Fibroblast of skin of right biceps (primary cell): ENCODE measurements around the gene CLTCL1.
"Not testable (repeated sequence)": the region's sequence is repeated elsewhere in the genome, so short reads cannot be mapped to it uniquely, and the experiment has no call there.

Source experiments
- DNase-seq: peaks from one replicate; pipeline ENCODE4 v3.0.0-alpha.2; 2013

Gene CLTCL1

DNA sequence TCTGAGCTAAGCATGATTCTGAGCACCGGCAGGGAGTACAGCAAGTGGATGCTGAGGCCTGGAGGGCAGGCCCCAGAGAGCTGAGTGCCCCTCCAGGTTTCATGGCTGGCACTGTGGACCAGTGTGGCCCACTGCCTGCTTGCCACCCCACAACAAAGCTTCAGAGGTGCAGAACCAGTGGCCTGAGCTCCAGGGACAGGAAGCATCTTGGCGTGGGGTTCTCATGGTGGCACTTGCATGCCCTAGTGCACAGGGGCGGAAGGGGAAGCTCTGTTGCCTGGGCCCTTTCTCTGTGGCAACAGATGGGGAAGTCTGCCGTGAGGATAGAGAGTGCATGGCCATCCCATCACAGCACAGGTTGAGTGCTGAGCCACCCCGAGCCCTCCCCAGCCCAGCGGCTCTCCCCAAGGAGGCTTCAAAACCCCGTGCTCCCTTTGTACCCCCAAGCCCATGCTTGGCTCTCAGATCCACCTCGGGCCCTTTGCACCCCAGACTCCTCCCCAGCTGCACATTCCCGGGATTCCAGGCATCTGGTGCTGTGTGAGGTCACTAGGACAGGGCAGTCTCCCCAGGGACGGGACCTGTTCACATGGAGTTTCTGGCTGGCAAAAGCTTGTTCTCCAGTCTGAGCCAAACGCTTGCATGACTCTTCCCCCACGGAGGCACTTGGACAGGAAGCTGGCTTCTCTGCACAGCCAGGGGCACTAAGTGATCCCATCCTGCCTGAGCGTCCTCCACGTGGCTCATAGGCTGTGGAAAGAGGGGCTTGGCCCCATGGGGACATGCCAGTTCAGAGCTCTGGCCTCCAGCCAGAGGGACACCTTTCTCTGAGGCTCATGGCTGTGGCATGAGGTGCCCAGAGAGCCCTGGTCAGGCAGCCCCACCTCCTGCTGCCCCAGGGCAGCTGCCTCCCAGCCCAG lies 117.2 kb downstream of the CLTCL1 start:
- DNase-seq: peak; percentile 68

DNA sequence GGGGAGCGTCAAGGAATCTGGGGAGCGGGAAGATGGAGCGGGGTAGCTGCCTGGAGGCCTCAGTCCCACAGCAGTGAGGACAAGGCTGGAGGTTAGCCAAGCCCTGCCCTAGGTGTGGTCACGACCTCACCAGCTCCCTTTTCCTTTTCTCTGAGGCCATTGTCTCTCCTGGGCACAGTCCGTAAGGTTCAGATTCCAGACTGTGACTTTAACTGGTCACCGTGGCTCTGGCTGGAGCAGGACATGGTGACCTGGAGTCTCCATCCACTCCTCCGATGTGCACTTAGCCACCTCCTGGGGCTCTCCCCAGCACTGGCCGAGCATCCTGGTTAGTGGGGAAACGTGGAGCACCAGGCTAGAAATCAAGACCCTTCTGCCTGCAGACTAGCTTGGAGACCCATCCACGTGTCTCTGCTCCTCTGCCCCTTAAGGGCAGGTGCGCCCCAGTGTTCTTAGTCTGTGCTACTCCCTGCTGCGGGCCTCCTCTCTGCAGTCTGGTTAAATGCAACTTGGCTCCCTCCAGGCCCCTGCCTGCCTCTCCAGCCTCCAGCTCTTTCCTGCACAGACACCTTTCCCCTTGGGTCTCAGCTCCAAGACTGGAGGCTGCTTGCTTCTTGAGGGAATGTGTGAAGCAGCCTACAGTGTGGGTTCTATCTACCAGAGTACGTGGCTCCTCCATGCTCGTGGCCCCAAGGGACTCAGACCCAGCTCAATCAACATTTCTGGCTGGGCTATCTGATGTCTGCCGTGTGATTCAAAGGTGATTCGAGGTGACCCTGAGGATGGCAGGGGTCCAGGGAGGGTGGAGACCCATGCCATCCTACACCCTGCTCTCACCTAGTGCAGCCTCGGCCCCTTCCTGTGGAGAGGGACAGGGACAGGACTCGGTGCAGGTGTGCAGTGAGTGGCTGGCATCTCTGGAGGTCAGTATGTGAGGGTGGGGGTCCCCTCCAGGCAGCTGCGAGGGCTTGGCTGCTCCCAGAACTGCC lies 118.2 kb downstream of the CLTCL1 start:
- no peak for DNase-seq

DNA sequence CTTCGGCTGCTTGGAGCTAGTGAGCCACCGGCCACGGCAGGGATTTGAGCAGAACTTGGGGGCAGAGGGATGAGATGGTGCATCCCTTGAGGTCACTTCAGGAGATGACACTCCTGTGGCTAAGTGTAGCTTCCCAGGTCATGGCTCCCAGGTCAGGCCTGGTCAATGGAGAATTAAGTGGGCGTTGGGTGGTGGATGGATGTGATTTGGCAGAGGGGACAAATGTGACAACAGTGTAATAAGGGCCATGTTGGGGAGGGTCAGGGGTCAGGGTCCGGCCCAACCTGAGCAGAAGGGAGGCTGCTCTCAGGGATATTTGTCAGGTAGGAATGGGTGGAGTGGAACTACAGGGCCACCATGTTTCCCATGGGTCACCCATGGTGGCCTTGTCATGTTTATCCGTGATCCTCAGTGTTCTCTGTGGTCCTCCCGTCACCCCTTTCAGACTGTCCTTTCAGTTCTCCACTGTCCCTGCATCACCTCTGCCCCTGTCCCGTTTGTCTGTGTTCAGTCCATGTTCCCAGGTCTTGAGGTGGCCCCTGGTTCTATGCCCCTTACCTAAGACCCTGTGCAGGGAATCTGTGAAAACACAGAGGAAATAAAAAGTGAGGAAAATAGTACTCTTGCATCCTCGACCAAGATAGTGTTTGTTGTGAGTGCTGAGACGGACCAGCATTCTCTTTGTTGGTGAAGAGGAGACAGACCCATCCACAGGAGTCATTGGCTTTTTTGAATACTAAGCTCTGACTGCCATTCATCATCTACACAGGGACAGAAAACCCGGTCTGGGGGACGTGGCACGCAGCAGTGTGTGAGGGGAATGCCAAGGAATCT lies 119.1 kb downstream of the CLTCL1 start:
- DNase-seq: no peak

DNA sequence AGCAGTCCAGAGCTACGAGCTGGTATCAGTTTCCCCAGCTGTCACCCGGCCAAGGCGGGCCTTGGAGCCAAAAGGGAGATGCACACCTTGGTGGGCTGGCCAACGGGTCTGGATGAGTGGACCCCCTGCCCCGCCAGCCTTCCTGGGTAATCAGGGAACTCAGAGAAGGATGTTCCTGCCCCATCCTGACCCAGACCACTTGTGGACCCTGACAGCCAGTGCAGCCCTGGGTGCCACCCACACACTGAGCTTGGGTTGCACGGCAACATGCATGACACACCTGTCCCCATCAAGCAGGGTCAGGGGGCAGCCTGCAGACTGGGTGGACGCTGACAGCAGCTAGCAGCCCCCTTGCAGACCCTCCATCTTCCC lies 121.6 kb downstream of the CLTCL1 start:
- DNase-seq: no peak

DNA sequence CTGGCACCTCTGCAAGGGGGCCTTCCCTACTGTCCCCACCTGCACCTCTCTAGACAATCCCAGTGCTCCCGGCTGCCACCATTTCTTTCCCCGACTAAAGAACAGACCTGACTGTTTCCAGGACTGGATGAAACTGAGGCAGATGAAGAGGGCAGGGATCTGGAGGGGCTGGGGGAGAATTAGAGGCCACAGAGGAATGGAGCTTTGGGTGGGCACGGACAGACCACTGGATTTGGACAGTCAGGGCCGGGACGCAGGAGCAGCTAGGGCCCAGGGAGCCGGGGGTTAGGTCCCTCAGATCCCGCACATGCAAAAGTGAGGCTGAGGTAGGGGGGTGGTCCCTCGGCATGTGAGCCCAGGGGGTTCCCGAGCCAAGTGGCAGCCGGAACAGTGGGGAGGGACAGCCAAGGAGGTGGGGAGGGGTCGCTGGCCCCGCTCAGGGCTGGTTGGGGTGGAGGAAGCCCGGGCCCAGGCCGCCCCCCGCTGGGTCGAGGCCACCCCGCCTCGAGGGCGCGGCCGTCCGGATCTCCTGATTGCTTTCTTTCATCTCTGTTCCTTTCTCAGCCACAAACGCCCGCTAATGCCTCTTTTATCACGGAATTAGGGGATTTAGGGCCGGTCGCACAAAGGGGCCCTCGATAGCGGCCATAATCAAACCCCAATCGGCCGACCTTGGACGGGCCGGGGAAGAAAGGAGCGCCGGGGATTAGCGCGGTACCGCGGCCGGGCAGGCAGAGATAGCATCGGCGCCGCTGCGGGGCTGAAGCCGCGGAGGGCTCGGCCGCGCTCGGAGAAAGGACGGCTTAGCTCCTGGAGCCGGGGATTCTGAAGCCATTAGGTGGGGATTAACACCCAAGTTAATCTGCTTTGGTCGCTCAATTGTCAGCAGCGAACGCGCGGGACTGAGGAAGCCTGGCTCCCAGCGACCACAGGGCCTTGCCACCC lies 122.2 kb downstream of the CLTCL1 start:
- no peak for DNase-seq

DNA sequence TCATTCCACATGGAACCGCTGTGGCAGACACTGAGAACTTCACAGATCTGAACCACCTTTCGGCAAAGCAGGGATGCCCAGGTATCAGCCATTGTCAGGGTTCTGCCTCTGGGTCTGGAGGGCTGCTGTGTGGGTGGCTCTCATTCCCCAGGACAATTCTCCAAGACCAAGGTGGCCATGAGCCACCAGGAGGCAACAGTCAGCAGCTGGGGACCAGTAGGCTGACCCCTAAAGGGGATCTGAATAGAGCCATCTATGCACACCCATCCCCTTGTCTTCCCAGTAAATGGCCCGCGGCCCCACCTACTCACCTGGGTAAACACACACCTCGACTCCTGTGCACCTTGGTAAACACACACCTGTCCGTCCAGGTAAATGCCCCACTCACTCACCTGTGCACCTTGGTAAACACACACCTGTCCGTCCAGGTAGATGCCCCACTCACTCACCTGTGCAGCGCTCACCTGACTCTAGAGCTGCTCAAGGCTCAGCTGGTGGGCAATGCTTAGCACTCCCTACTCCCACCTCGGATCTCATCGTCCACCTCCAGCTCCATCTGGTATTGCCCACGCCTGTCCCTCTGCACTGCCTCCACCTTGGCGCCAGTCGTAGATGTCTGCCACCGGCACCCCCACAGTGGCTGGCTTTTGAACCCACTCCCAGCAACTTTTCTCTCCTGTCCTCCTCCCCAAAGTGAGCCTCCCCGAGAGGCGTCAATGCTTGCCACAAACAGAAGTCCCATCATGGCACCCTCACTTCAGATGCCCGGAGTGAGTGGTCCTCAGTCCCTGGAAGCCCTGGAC lies 123.2 kb downstream of the CLTCL1 start:
- no peak for DNase-seq

DNA sequence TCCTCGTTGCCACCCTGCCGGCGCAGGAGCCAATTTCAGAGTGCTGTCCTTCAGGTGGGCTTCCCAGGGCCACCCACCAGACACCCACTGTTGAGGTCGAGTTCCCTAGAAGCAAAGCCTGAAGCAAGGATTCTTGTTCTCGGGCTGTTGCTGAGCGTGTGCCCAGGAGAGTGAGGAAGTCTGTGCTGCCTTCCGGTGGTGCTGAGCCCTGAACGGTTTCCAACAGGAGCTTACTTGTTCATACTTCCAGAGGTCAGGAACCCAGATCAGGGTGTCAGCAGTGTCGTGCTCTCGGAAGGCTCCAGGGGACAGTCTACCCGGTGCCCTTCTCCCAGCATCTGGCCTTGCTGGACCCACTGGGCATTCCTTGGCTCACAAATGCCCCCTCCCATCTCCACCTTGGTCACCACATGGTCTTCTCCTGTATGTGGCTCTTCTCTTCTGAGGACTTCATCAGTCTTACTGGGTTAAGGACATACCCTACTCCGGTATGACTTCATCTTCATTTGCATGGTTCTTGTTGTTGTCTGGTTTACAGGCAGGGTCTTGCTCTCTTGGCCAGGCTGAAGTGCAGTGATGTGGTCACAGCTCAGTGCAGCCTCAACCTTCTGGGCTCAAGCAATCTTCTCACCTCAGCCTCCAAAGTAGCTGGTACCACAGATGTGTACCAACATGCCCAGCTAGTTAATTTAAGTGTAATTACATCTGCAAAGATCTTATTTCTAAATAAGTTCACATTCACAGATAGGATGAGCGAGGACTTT lies 124.2 kb downstream of the CLTCL1 start:
- DNase-seq: no peak

DNA sequence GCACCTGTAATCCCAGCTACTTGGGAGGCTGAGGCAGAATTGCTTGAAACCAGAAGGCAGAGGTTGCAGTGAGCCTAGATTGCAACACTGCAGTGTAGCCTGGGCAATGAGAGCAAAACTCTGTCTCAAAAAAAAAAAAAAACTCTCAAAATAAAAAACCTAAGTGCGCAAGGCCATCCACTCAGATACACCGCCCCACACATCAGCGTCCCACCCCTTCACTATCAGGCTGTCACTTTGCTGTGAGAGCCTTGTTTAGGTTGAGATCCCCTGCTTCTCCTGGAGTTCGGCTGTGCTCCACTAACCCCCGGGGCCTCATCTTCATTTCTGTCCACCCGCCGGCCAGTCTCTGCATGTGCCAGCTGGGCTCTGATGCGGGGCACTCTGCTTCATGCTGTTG lies 125.1 kb downstream of the CLTCL1 start:
- DNase-seq: no peak

DNA sequence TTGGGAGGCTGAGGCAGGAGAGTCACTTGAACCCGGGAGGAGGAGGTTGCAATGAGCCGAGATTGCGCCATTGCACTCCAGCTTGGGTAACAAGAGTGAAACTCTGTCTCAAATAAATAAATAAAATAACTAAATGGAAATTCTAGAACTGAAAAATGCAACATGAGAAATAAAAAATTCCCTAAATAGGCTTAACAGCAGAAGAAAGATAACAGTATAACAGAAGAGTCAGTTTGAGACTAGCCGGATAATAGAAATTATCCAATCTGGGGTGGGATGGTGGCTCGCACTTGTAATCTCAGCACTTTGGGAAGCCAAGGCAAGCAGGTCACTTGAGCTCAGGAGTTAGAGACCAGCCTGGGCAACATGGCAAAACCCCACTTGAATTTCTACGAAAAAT lies 127.1 kb downstream of the CLTCL1 start:
- no peak for DNase-seq

DNA sequence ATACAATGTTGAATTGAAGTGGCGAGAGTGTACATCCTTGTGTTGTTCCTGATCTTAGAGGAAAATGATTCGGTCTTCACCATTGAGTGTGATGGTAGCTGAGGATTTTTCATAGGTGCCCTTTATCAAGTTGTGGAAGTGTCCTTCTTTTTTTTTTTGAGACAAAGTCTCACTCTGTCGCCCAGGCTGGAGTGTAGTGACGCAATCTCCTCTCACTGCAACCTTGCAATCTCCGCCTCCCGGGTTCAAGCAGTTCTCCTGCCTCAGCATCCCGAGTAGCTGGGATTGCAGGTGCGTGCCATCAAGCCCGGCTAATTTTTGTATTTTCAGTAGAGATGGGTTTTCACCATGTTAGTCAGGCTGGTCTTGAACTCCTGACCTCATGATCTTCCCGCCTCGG lies 132.9 kb downstream of the CLTCL1 start:
- DNase-seq: not testable (repeated sequence)

DNA sequence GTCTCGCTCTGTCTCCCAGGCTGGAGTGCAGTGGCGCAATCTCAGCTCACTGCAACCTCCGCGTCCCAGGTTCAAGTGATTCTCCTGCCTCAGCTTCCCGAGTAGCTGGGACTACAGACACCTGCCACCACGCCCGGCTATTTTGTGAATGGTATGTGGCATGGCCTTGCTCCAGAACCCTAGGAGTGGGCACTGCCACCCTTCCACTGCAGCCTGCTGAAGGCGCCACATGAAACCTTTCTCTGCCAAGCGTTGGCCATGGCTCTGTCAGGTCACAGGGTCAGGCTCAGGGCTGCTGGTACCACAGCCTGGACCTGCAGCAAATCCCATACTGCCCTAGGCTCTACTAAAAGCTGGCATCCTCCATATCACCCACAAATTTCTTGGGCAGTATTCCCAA lies 135.4 kb downstream of the CLTCL1 start:
- DNase-seq: not testable (repeated sequence)

DNA sequence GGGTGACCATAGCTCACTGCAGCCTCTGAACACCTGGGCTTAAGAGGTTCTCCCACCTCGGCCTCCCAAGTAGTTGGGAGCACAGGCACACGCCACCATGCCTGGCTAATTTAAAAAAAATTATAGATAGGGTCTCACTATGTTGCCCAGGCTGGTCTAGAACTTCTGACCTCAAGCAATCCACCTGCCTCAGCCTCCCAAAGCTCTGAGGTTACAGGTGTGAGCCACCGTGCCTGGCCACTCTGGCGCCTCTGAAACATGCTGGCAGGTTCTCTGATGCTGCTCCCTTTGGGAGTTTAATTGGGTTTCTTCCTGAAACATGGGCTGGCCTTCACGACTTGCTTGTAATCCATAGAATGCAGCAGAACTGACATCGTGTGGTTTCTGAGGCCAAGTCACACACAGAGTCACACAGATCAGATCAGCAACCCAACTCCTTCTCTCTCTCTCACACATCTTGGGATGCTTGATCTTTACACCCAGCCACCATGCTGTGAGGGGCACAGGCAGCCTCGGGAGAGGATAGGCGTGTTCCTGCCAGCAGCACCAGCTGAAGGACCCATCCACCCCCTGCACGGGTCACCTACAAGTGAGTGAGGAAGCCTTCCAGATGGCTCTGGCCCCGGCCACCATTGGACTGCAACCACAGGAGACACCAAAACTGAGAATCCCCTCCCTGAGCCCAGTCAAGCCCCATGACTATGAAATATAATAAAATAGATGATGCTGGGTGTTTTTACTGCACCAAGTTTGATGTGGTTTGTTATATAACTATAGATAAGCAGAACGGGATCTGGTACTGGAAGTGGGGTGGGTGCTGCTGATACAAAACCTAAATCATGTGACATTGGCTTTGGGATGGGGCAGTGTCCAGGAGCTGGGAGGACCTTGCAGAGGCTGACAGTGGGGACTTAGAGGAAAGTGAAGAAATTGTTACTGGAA lies 138.3 kb downstream of the CLTCL1 start:
- no peak for DNase-seq

DNA sequence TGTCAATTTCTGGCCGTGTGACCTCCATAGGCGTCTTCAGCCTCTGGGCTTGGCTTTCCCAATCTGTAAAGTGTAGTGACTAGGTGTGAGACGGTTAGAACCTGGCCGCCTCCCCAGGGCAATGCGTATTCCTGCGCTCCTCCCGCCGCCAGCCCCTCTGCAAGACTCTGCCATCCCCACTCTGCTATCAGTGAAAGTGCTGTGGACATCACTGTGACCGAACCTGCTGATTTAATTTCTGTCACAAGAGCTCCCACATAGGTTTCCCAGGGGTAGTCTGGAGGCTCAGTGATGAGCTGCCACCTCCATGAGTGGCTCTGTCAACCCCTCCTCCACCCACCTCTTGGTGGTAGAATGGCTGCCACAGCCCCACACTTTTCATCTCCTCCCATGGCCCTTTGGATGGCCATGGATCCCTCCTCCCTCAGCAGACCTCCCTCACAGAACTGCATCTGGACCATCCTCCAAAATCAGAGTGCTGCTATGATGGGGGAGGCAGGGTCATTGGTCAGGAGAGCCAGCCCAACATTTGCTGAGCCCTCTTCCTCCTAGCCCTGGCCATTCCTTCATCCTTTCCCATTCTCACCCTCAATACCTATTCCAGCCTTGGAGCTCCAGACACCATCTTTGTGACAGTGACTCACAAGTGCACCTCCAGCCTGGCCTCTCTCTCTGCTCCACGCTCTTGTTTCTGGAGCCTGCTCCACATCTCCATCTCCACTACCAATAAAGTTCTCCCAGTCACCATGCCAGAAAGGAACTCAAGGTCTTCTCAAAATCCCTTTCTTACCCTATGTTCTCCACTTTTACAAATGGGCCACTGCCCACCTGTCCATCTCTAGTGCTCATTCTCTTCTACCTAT lies 140.0 kb downstream of the CLTCL1 start:
- no peak for DNase-seq

DNA sequence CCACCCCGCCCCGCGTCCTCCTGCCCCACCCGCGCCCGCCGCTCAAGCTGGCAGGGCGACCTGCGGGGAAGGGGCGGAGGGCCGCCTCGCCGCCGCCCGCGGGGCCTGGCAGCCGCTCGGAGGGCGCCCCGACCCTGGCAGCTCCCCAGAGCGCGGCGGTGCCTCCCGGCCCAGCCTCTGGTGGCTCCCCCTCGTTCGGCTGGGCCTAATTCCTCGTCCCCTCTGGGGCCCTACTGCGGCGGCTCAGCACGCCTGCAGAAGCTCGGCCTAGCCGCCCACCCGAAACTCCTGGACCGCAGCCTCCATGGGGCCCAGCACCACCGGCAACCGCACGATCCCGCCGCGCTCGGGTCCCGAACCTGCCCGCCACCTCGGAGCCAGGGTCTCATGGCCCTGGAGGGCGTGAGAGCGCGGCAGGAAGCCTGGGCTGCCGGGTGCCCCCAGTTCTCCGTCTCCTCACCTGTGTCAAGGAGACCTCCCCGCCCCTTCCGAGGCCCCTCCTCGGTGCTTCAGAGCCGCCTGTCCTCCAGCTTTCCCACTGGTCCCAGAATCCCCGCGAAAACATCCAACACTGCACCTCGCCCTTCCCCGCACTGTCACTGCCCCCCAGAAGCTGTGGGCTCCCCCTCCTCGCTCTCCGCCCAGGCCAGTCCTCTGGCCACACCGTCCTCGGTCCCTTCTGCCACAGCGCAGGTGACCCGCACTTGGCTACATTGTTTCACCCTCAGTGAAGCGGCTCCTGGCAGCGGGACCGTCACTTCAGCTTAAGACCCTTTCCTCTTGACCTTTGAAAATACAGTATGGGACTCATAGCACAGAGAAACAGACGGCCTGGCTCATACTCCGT lies 140.8 kb downstream of the CLTCL1 start:
- no peak for DNase-seq

DNA sequence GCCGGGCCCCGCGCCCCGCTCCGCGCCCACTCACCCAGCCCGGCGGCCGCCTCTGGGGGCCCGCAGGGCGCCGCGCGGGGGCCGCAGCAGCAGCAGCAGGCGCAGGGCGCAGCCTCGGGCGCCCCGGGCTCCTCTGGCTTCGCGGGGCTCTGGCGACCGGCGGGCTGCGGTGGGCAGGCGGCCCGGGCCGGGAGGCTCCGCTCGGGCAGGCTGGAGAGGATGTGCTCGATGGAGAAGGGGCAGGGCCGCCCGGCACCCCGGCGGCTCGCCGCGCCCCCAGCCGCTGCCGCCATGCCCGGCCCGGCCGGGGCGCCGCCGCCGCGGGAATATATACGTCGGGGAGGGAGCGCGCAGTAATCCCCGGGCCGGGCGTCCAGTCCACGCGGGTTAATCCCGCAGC lies 141.5 kb downstream of the CLTCL1 start, which contains the start of gene GSC2:
Gene GSC2, minus strand, starts transcription at position 302 of the 400 bp plus-strand sequence. Its CDS starts 9 bp downstream, at position 293.
- no peak for DNase-seq

DNA sequence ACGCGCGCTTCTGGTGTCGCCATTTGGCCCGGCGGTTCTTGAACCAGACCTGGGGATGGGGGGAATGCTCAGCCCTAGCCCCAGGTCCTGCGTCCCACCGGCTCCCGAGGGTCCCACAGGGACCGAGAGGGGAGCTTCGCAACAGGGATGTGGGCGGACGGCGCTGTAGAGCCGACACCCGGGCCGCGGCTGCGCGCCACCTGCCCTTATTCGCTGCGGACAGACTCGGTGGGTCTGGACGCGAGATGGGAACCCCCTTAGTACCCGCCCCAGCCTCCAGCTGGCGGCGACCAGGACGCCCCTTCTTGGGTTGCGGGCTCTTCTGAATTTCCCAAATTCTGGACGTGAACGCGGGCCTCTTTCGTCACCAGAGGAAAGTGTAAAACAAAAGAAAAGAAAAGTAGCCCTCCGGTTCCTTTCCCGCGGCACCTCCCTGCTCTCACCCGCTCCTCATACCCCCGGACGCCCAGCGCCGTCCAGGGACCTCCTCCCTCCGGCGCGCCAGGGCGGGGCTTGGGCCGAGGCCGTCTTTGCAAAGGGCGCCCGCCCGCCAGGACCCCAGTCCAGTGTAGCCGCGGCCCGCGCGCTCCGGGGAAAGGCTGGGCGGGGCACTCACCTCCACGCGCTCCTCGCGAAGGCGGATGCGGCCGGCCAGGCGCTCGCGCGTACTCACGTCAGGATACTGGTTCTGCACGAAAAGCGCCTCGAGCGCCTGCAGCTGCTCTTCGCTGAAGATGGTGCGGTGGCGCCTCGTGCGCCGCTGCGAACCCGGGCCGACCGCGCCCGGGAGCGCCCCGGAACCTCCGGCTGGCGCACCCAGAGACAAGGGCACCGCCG lies 142.3 kb downstream of the CLTCL1 start:
- DNase-seq: no peak
